GM12878 (cell line): ENCODE data around the gene EPN3. TPM values are rescaled to one million over a fixed set of nuclear protein-coding genes. Genes with fewer than 3 reads are reported as not detected.

ENCODE experiments used
- ATAC-seq: fragments of 200-7000 bp; cut with Tn5 transposase; 3 replicates; pipeline ENCODE4 v1.9.1; 2020; ENCODE audit warnings: mild to moderate bottlenecking, moderate library complexity
- BruUV-seq: library from RNA; stranded (reverse); fragments of 400-500 nt; replicated peaks from 2 replicates; lab custom pipeline; 2021; lab: Mats Ljungman, UMichigan
- CTCF ChIA-PET: fragments of 300-600 bp; sonication (Branson Sonifier 250); formaldehyde crosslinking; extraction: SDS; loops from one replicate; lab custom pipeline; 2021; ENCODE audit warnings: inconsistent platforms; lab: Yijun Ruan, JAX
- POLR2A ChIA-PET: fragments of 350-600 bp; formaldehyde crosslinking; extraction: SDS; loops from one replicate; lab custom pipeline; 2021; ENCODE audit warnings: inconsistent platforms; lab: Charles Lee
- RAD21 ChIA-PET: fragments of 300-600 bp; sonication (Branson Sonifier 250); formaldehyde crosslinking; loops from one replicate; lab custom pipeline; 2023; ENCODE audit warnings: antibody characterized with exemption; ENCODE audit not compliant: unreplicated experiment; lab: Charles Lee
- SMC1A ChIA-PET: fragments of 300-600 bp; sonication (Branson Sonifier 250); formaldehyde crosslinking; loops from one replicate; lab custom pipeline; 2023; ENCODE audit not compliant: unreplicated experiment, uncharacterized antibody; lab: Charles Lee
- DNase-seq: peaks from one replicate; pipeline ENCODE4 v3.0.0-alpha.2; 2011; ENCODE audit warnings: low read depth, low spot score
- FAIRE-seq: peaks from 3 replicates; lab custom pipeline; 2011; peaks lifted over from hg19 to GRCh38; lab: Jason Lieb, UNC
- H2AFZ ChIP-seq: 2 replicates; pipeline ENCODE4 v1.6.0; 2011; ENCODE audit warnings: low read depth, low read length, control low read depth; ENCODE audit not compliant: control insufficient read depth
- H3K27ac ChIP-seq: 2 replicates; pipeline ENCODE4 v1.5.1; 2011; ENCODE audit warnings: control low read depth; ENCODE audit not compliant: control insufficient read depth, insufficient read depth
- H3K27me3 ChIP-seq, 2 experiments: replicated peaks in 1 of 2; 2 replicates each; pipeline versions ENCODE4 v1.6.0 to v1.6.1; 2011; ENCODE audit warnings: low read length in 1 of 2; ENCODE audit not compliant: control insufficient read depth in 2 of 2, insufficient read depth in 2 of 2
- H3K36me3 ChIP-seq, 2 experiments: 2 replicates each; pipeline ENCODE4 v1.5.1; 2011; ENCODE audit warnings: low read length in 1 of 2; ENCODE audit not compliant: control insufficient read depth in 2 of 2, insufficient read depth in 2 of 2
- H3K4me1 ChIP-seq: 2 replicates; pipeline ENCODE4 v1.6.1; 2011; ENCODE audit warnings: mild to moderate bottlenecking, low read length, moderate library complexity, mixed read lengths; ENCODE audit not compliant: control insufficient read depth, insufficient read depth
- H3K4me2 ChIP-seq: 2 replicates; pipeline ENCODE4 v1.6.0; 2011; ENCODE audit warnings: control low read depth; ENCODE audit not compliant: control insufficient read depth, insufficient read depth
- H3K4me3 ChIP-seq: fragments of 200-600 bp; sonication (generic); 2 replicates; pipeline ENCODE4 v1.5.1; 2016
- H3K79me2 ChIP-seq: 2 replicates; pipeline ENCODE4 v1.6.0; 2011; ENCODE audit warnings: low read length; ENCODE audit not compliant: control insufficient read depth, insufficient read depth
- H3K9ac ChIP-seq: 2 replicates; pipeline ENCODE4 v1.8.0; 2011; ENCODE audit warnings: low read length, control low read depth, mixed read lengths; ENCODE audit not compliant: control insufficient read depth, insufficient read depth
- H3K9me3 ChIP-seq: replicated peaks from 3 replicates; pipeline ENCODE4 v1.5.1; 2011; ENCODE audit warnings: mild to moderate bottlenecking, low read length; ENCODE audit not compliant: control insufficient read depth, insufficient read depth
- H4K20me1 ChIP-seq: 2 replicates; pipeline ENCODE4 v1.6.0; 2011; ENCODE audit not compliant: control insufficient read depth, insufficient read depth
- ESRRA ChIP-seq: IDR thresholded peaks from 2 replicates; pipeline ENCODE4 v1.6.1; 2012; ENCODE audit warnings: mild to moderate bottlenecking, low read length, improper control_type of control experiment
- FOS ChIP-seq: IDR thresholded peaks from 3 replicates; pipeline ENCODE4 v1.6.1; 2011; ENCODE audit warnings: borderline replicate concordance; ENCODE audit not compliant: insufficient read length; ENCODE audit errors: extremely low read depth
- GABPA ChIP-seq: IDR thresholded peaks from 2 replicates; pipeline ENCODE4 v1.6.1; 2014; ENCODE audit warnings: antibody characterized with exemption, low read depth, mild to moderate bottlenecking, inconsistent platforms
- JUNB ChIP-seq: IDR thresholded peaks from 2 replicates; pipeline ENCODE4 v1.6.1; 2016; ENCODE audit warnings: antibody characterized with exemption, mild to moderate bottlenecking
- NR2C1 ChIP-seq: fragments of 450-650 bp; IDR thresholded peaks from 2 replicates; pipeline ENCODE4 v1.6.1; 2017; ENCODE audit warnings: antibody characterized with exemption, mild to moderate bottlenecking, moderate library complexity
- NRF1 ChIP-seq: conservative IDR thresholded peaks from 2 replicates; pipeline ENCODE4 v1.6.1; 2011; ENCODE audit warnings: mild to moderate bottlenecking, low read depth, low read length, improper control_type of control experiment
- POLR2AphosphoS2 ChIP-seq: IDR thresholded peaks from 2 replicates; pipeline ENCODE4 v1.6.1; 2011; ENCODE audit warnings: low read depth, mild to moderate bottlenecking, low read length, improper control_type of control experiment, moderate library complexity
- POLR2AphosphoS5 ChIP-seq: IDR thresholded peaks from 2 replicates; pipeline ENCODE4 v1.6.1; 2011; ENCODE audit warnings: mild to moderate bottlenecking, low read length, inconsistent platforms
- RAD51 ChIP-seq: fragments of 450-650 bp; IDR thresholded peaks from 2 replicates; pipeline ENCODE4 v1.6.1; 2016; ENCODE audit warnings: moderate library complexity, mild to moderate bottlenecking, inconsistent platforms
- RFX5 ChIP-seq: IDR thresholded peaks from 2 replicates; pipeline ENCODE4 v1.6.1; 2011; ENCODE audit warnings: low read depth, low read length, improper control_type of control experiment
- STAT3 ChIP-seq: IDR thresholded peaks from 2 replicates; pipeline ENCODE4 v1.6.1; 2011; ENCODE audit warnings: low read depth, low read length, improper control_type of control experiment
- TAF1 ChIP-seq: IDR thresholded peaks from 2 replicates; pipeline ENCODE4 v1.6.1; 2011; ENCODE audit warnings: mild to moderate bottlenecking, low read depth, low read length, borderline replicate concordance
- TBL1XR1 ChIP-seq: IDR thresholded peaks from 2 replicates; pipeline ENCODE4 v1.6.1; 2012; ENCODE audit warnings: low read depth, low read length, improper control_type of control experiment
- ZNF622 ChIP-seq: fragments of 450-650 bp; IDR thresholded peaks from 2 replicates; pipeline ENCODE4 v1.6.1; 2017; ENCODE audit warnings: mild to moderate bottlenecking, inconsistent platforms
- WGBS: methylation state at CpG from one replicate; pipeline ENCODE4 v1.1.6; 2016; ENCODE audit warnings: low lambda C conversion rate; ENCODE audit not compliant: insufficient replicate concordance, insufficient coverage; ENCODE audit errors: missing lambda C conversion rate; 5-methylcytosine and 5-hydroxymethylcytosine counted together
- in situ Hi-C: fragments of 300-500 bp; cut with MboI; formaldehyde crosslinking; loops from 9 replicates; pipeline ENCODE4 v1.14.3; 2018; ENCODE audit warnings: mixed read lengths
- intact Hi-C: fragments of 100-400 bp; cut with micrococcal nuclease; formaldehyde crosslinking; loops from one replicate; pipeline ENCODE4 v1.14.2; 2022; ENCODE audit not compliant: unreplicated experiment
- polyA plus RNA-seq, 11 experiments: library from polyadenylated mRNA; depleted of rRNA in 4 of 11; unstranded in 6 of 11; stranded (reverse) in 5 of 11; fragments of >200 nt; fragmentation: Nextera tagmentation in 4 of 11; fragmentation: Illumina TruSeq in 1 of 11; extraction: Ambion mirVana in 4 of 11; extraction: Trizol in 1 of 11; gene quantifications; 1 replicate in 1 of 11; 2 replicates in 10 of 11; pipeline versions ENCODE4 v1.2.1 to v1.2.3, GENCODE V29; 2011 to 2016; ENCODE audit warnings: inconsistent platforms in 2 of 11, missing spikeins in 2 of 11, low read depth in 1 of 11
- total RNA-seq, 4 experiments: library from RNA; depleted of rRNA in 3 of 4; stranded (reverse); fragments of >200 nt in 3 of 4; fragmentation: Illumina TruSeq in 1 of 4; extraction: Trizol in 1 of 4; gene quantifications; 2 replicates each; pipeline versions ENCODE4 v1.2.1 to v1.2.3, GENCODE V29; 2013 to 2021
- TF ChIP-seq, protein P1 (sequence below): fragments of 450-650 bp; IDR thresholded peaks from 2 replicates; pipeline ENCODE4 v1.6.1; 2017; ENCODE audit warnings: antibody characterized with exemption, mild to moderate bottlenecking, moderate library complexity
- TF ChIP-seq, protein P2 (sequence below): fragments of 450-650 bp; IDR thresholded peaks from 2 replicates; pipeline ENCODE4 v1.6.1; 2018; ENCODE audit warnings: borderline replicate concordance, mild to moderate bottlenecking; ENCODE audit not compliant: partially characterized antibody
- TF ChIP-seq, protein P3 (sequence below): IDR thresholded peaks from 2 replicates; pipeline ENCODE4 v1.6.1; 2012; ENCODE audit warnings: low read depth, low read length, improper control_type of control experiment

Gene EPN3
- total and polyA plus RNA-seq, 10 of the 15 experiments (the other 5 are each of a cell fraction or from before 2014, with no cell fraction given) = 0.04 to 0.07 TPM; not detected in 8

DNA sequence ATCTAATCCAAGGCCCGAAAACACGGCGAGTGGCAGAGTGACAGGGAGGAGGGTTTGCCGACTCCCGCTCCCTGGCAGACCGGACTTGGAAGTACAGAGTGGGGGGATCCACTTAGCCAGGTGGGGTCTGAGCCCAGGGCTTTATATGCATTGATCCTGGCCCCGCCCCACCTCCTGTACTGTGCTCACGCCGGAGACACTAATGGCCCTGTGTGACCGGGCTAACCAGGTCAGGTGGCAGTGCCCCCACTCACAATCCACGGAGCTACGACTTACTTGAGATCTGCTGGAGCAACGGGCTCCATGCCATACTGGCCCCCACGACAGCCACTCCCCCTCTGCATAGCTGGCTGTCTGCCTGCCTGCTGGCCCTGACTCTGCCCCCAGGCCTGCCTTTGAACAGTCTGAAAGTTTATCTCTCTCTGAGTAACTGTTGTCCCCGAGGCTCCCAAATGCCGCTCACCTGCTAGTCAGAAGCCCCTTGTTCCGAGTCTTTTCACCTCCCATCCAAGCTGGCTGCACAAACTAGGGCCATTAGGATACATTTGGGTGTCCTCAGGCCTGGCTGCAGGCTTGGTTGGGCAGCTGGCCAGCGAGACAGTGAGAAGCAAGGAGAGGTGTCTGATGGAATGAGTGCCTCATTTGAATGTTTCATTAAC lies 56.0 kb downstream of the EPN3 start:
- no peak for FAIRE-seq
- no peak for DNase-seq
- no peak overlapping the region for H2AFZ ChIP-seq
- H3K4me3 ChIP-seq = no peak overlapping the region
- H3K9me3 ChIP-seq = no peaks in the 10 kb centered on the region
- ChIA-PET SMC1A (interaction anchor here (0.6 kb wide), 1 partner anchor 32 kb away, joined by 3 read pairs; no protein-coding TSS in a partner anchor), POLR2A (interaction anchor here (0.6 kb wide), 1 partner anchor 186 kb away, joined by 3 read pairs; no protein-coding TSS in a partner anchor), CTCF (interaction anchor here (1.5 kb wide), 1 partner anchor 46 kb away, joined by 3 read pairs; no protein-coding TSS in a partner anchor), RAD21 (no interaction called here)
- H4K20me1 ChIP-seq = no peaks in the 10 kb centered on the region
- H3K4me1 ChIP-seq = no peaks in the 10 kb centered on the region
- H3K36me3 ChIP-seq = no peaks in the 10 kb centered on the region
- ATAC-seq = no peak
- H3K27ac ChIP-seq = no peak overlapping the region
- no peaks in the 10 kb centered on the region for H3K79me2 ChIP-seq
- 43% methylated on average over 15 of the region's 18 CpGs for WGBS
- no peak overlapping the region for H3K4me2 ChIP-seq
- H3K9ac ChIP-seq = no peak overlapping the region
- H3K27me3 ChIP-seq = peaks cover 2 to 4% of the 10 kb centered on the region in 2 experiments; a peak in 2 of 4 replicates
- no TSS peak for BruUV-seq
- in situ Hi-C loops = no loop called here
- intact Hi-C loops = no loop called here
- TF ChIP-seq, protein P1, sequence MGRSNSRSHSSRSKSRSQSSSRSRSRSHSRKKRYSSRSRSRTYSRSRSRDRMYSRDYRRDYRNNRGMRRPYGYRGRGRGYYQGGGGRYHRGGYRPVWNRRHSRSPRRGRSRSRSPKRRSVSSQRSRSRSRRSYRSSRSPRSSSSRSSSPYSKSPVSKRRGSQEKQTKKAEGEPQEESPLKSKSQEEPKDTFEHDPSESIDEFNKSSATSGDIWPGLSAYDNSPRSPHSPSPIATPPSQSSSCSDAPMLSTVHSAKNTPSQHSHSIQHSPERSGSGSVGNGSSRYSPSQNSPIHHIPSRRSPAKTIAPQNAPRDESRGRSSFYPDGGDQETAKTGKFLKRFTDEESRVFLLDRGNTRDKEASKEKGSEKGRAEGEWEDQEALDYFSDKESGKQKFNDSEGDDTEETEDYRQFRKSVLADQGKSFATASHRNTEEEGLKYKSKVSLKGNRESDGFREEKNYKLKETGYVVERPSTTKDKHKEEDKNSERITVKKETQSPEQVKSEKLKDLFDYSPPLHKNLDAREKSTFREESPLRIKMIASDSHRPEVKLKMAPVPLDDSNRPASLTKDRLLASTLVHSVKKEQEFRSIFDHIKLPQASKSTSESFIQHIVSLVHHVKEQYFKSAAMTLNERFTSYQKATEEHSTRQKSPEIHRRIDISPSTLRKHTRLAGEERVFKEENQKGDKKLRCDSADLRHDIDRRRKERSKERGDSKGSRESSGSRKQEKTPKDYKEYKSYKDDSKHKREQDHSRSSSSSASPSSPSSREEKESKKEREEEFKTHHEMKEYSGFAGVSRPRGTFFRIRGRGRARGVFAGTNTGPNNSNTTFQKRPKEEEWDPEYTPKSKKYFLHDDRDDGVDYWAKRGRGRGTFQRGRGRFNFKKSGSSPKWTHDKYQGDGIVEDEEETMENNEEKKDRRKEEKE = no peak
- TF ChIP-seq NR2C1 (no peak), RFX5 (no peak), GABPA (no peak), ZNF622 (no peak), TBL1XR1 (no peak), ESRRA (no peak), POLR2AphosphoS2 (no peak), FOS (no peak), RAD51 (no peak), POLR2AphosphoS5 (no peak), JUNB (no peak), STAT3 (no peak), NRF1 (no peak), TAF1 (no peak)
- TF ChIP-seq, protein P2, sequence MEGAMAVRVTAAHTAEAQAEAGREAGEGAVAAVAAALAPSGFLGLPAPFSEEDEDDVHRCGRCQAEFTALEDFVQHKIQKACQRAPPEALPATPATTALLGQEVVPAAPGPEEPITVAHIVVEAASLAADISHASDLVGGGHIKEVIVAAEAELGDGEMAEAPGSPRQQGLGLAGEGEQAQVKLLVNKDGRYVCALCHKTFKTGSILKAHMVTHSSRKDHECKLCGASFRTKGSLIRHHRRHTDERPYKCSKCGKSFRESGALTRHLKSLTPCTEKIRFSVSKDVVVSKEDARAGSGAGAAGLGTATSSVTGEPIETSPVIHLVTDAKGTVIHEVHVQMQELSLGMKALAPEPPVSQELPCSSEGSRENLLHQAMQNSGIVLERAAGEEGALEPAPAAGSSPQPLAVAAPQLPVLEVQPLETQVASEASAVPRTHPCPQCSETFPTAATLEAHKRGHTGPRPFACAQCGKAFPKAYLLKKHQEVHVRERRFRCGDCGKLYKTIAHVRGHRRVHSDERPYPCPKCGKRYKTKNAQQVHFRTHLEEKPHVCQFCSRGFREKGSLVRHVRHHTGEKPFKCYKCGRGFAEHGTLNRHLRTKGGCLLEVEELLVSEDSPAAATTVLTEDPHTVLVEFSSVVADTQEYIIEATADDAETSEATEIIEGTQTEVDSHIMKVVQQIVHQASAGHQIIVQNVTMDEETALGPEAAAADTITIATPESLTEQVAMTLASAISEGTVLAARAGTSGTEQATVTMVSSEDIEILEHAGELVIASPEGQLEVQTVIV = no peak
- TF ChIP-seq, protein P3, sequence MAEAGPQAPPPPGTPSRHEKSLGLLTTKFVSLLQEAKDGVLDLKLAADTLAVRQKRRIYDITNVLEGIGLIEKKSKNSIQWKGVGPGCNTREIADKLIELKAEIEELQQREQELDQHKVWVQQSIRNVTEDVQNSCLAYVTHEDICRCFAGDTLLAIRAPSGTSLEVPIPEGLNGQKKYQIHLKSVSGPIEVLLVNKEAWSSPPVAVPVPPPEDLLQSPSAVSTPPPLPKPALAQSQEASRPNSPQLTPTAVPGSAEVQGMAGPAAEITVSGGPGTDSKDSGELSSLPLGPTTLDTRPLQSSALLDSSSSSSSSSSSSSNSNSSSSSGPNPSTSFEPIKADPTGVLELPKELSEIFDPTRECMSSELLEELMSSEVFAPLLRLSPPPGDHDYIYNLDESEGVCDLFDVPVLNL = no peak
